Stimulated activated CD4-positive, alpha-beta T cell treated with anti-CD3 and anti-CD28 coated beads, TNF-alpha, amount 100 ng/mL, for 48 hours (primary cell): ENCODE results near the gene C6orf52.
"Not testable (repeated sequence)": the region's sequence is repeated elsewhere in the genome, so short reads cannot be mapped to it uniquely, and the experiment has no call there.

ENCODE experiments used
- DNase-seq, 3 donors: peaks; one replicate each; pipeline ENCODE4 v3.0.0-alpha.2; 2020; ENCODE audit warnings: low read depth in 3 of 3

Gene C6orf52

DNA sequence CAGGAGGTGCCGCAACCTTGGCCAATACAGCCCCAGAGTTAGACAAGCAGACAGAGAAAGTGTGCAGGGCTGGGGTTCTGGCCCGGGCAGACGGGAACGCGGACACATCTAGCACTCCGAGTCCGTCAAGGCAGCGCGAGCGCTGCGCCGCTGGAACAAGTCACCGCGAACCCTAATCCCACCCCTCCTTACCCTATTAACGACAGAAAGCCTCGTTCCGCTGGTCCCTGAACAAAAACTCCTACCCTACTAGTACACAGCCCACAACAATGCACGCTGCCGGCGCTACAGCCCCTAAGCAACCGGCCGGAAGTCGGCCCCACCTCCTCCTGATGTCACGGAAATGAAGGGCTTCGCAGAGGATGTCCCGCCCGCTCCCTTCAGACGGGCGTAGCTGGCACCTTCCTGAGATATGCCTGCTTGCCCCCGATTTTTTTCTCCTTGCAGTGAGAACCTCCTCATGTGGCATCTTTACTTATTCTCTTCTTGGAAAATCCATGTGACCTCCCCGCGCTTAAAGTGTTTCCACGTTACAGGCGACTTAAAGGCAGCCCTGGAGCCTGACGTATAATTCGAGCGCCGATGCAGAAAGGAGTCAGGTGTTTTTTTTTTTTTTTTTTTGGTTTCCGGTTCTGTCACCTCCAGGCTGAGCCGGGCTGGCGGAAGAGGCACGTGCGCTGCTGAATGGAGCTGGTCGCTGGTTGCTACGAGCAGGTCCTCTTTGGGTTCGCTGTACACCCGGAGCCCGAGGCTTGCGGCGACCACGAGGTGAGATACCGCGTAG, at the start of gene C6orf52, which contains the start of gene PAK1IP1:
C6orf52 (minus strand) TSS at position 315 of the 784 bp plus-strand sequence. CDS start 7,066 bp downstream, outside the sequence.
PAK1IP1 (plus strand) TSS at position 671 of the 784 bp plus-strand sequence; CDS start at position 685, 14 bp downstream.
- peak; percentile 77 to 85 (median 85) for DNase-seq

- DNase-seq, result no peak
Measured at GRCh38 chr6:10743515-10743914, 49.1 kb upstream of the C6orf52 start.

GRCh38 chr6:10742251-10742650, 47.8 kb upstream of the C6orf52 start:
- DNase-seq, result no peak

GRCh38 chr6:10741643-10742042, 47.2 kb upstream of the C6orf52 start:
- DNase-seq, result not testable (repeated sequence)

DNA sequence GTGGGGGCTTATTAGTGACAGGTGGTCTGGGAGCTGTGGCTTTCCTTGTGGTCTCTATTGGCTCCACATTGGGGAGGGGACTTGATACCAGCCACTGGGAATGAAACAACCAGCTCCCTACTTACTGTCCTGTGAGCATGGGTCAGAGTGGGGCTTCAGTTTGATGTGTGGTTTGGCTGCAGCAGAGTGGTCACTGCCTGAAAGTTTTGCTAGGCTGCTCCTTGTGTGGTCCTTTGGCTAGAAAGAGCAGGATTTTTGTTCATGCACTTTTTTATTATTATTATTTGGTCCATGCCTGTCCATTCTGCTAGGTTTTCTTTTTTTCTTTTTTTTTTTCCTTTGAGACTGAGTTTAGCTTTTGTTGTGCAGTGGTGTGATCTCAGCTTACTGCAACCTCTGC, 45.6 kb upstream of the C6orf52 start:
- no peak for DNase-seq

DNA sequence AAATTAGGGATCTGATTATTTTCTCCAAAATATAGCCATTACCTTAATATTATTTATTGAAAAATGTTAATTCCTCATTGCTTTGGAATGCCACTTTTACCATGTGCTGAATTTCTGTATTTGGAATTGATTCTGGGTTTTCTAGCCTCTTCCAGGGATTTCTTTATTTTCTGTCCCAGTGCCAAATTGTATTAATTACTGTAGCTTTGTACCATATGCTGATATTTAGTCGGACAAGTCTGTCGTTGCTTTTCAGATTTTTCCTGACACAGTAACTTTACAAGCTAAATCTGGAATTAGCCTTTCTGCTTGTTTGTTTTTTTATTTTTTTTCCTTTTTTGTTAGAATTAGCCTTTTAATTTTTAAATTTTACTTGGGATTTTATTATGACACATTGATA, 42.3 kb upstream of the C6orf52 start:
- DNase-seq, result no peak

GRCh38 chr6:10733863-10734262, 39.4 kb upstream of the C6orf52 start:
- DNase-seq, result no peak

DNA sequence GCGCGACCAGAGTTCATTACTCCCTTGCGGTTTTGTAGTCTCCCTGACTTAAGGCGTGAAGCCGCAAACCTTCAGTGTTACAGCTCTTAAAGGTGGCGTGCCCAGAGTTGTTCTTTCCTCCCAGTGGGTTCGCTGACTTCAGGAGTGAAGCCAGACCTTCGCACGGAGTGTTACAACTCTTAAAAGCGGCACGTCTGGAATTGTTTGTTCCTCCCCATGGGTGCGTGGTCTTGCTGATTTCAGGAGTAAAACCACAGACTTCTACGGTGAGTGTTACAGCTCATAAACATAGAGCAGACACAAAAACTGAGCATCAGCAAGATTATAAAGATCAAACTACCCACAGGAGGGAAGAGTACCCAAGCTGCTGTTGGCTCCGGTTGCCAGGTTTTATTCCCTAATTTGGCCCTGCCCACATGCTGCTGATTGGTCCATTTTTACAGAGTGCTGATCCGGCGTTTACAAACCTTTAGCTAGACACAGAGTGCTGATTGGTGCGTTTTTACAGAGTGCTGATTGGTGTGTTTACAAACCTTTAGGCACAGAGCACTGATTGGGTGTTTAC, 38.8 kb upstream of the C6orf52 start:
- DNase-seq, result no peak

GRCh38 chr6:10730254-10730653, 35.8 kb upstream of the C6orf52 start:
- DNase-seq, result no peak

- no peak for DNase-seq
Measured at GRCh38 chr6:10725716-10726115, 31.3 kb upstream of the C6orf52 start.

DNA sequence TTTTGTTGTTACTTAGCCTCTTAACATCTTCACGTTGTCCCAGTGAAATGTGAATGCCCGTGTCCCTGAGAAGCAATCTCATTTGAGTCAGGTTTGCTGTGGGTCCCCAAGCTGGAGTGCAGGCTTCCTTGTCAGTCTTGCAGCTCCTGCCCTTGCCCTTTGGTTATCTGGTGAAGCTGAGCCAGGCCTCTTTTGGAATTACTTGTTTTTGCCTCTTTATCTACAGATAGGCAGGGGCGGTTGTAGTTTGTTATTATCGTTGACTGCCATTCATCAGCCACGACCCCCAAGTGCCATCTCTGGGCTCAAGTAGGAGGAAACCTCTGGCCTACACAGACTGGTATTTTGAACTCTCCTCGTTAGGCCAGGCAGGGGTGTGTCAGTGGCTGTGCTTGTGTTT, 30.6 kb upstream of the C6orf52 start:
- no peak for DNase-seq

- no peak for DNase-seq
Measured at GRCh38 chr6:10723567-10723881, 29.1 kb upstream of the C6orf52 start.

DNA sequence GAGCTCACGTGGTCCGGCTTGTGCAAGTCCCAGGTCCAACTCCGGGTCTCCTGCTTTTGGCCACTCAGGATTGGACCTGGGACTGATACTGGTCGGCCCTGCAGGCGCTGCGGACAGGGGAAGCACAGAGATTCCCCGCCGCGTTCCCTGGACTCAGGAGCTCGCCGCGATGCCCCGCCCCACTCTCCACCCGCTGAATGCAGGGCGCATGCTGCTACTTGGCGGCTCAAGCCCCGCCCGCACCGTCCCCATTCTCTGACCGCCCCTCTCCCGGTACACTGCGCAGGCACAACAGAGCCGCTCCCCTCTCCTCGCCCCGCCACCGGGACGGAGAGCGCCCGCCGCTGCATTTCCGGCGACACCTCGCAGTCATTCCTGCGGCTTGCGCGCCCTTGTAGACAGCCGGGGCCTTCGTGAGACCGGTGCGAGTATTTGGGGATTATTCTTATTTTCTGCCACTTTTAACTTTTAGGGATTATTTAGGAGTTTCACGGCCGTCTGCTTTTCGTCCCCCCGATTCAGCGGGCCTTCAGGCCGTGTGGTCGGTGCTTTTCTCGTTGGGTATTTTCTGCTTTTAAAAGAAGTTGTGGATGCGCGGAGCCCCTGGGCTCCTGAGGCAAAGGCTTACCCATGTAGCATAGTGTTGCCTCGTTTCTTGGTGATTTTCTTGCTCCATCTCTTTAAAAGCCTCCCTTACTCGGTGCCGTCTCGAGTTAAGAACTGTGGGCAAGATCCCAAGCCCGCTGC, 28.6 kb upstream of the C6orf52 start, which contains the start of gene TMEM14C:
TMEM14C (plus strand) TSS at position 251 of the 747 bp plus-strand sequence. CDS start 1,544 bp downstream, outside the sequence.
- DNase-seq, result peak; percentile 76 to 93 (median 79)

- DNase-seq, result no peak
Measured at GRCh38 chr6:10722570-10722819, 28.1 kb upstream of the C6orf52 start.

- DNase-seq, result no peak
Measured at GRCh38 chr6:10721850-10722569, 27.6 kb upstream of the C6orf52 start.

GRCh38 chr6:10720960-10721849, 26.8 kb upstream of the C6orf52 start:
- peak in 1 of 3 donors; percentile 21 for DNase-seq

GRCh38 chr6:10720265-10720959, 26.0 kb upstream of the C6orf52 start:
- DNase-seq, result peak in 2 of 3 donors; percentile 11 to 43

GRCh38 chr6:10719964-10720264, 25.5 kb upstream of the C6orf52 start:
- DNase-seq, result no peak

GRCh38 chr6:10719296-10719963, 25.0 kb upstream of the C6orf52 start:
- DNase-seq, result peak in 2 of 3 donors; percentile 35 to 56

DNA sequence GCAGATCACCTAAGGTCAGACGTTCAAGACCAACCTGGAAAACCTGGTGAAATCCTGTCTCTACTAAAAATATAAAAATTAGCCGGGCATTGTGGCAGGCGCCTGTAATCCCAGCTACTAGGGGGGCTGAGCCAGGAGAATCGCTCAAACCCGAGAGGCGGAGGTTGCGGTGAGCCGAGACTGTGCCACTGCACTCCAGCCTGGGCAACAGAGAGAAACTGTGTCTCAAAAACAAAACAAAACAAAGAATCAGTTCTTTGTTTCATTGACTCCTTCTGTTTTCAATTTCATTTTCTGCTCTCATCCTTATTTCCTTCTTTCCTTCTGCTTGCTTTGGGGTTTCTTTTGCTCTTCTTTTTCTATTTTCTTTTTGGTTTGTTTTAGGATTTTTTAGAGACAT, 19.5 kb upstream of the C6orf52 start:
- DNase-seq, result no peak
